NCI-H748 (cell line): ENCODE results near the gene UBXN6.

Experiments used
- DNase-seq: peaks from one replicate; lab custom pipeline; 2025; ENCODE audit not compliant: unreplicated experiment; lab: John Stamatoyannopoulos, UW

Gene UBXN6, protein sequence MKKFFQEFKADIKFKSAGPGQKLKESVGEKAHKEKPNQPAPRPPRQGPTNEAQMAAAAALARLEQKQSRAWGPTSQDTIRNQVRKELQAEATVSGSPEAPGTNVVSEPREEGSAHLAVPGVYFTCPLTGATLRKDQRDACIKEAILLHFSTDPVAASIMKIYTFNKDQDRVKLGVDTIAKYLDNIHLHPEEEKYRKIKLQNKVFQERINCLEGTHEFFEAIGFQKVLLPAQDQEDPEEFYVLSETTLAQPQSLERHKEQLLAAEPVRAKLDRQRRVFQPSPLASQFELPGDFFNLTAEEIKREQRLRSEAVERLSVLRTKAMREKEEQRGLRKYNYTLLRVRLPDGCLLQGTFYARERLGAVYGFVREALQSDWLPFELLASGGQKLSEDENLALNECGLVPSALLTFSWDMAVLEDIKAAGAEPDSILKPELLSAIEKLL

DNA sequence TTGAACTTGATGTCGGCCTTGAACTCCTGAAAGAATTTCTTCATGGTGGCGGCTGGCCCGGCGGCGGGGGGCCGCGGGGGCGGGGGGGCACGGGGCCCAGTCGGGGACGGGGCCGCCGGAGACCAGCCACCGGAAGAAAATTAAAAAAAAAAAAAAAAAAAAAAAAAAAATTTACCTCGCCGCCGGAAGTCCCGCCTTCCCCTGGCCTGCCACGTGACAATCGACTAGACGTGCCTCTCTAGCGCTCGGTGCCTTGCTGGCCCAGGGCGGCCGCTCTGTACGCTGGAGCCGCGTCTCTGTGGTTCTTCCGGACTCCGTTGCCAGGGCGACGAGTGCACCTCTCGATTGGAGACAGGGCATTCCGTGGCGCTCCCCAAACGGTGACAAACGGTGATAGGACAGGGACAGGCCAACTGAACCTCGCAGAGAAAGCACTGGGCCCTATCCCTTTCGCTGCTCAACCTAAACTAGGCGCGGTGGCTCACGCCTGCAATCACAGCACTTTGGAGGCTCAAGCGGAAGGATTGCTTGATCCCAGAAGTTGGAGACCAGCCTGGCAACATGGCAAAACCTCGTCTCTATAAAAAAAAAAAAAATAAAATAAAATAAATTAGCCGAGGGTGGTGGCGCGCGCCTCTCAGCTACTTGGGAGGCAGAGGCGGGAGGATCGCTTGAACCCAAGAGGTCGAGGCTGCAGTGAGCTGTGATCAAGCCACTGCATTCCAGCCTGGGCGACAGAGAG lies at the start of gene UBXN6:
Gene UBXN6 (minus strand): TSS at position 141 of the 742 bp plus-strand sequence. CDS start 97 bp downstream, at position 44.
- DNase-seq, result peak; percentile 99

DNA sequence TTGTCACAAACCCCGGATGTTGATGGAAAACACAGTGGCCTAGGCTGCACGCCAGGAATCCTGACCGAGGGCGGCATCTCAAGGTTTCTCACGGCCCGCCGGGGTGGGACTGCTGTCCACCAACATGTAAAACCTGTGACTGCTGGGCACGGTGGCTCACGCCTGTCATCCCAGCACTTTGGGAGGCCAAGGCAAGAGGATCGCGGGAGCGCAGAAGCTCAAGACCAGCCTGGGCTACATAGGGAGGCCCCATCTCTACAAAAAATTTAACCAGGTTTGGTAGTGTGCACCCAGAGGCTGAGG lies 49.5 kb upstream of the UBXN6 start:
- no peak for DNase-seq

DNA sequence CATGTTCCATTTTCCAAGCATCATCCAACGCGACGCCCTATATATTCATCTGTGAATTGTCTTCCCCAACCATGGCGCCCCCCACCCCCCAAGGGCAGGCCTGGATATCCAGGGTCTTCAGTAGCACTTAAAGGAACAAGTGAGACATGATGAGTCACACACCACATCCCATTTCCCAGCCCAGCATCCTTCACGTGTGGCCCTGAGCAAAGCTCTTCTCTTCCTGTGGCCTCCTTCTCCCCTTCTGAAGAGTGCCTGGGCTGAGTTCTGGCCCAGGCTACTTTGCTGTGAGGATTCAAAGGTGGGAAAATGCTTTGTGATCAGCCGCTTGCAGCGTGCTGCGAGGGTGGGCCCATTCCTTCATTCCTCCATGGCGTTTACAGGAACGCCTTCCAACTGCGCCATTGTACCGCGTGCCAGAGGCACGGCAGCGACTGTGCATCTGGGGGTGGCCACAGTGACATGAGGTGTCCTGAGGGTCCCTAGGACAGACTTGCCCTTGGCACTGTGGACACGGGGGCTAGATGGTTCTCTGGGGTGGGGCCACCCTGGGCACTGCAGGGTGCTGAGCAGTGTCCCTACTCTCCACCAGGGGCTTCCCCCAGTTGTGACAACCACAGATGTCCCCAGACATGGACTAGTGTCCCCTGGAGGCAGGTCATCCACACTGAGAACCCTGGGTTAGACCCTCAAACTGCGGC lies 49.0 kb upstream of the UBXN6 start:
- no peak for DNase-seq

DNA sequence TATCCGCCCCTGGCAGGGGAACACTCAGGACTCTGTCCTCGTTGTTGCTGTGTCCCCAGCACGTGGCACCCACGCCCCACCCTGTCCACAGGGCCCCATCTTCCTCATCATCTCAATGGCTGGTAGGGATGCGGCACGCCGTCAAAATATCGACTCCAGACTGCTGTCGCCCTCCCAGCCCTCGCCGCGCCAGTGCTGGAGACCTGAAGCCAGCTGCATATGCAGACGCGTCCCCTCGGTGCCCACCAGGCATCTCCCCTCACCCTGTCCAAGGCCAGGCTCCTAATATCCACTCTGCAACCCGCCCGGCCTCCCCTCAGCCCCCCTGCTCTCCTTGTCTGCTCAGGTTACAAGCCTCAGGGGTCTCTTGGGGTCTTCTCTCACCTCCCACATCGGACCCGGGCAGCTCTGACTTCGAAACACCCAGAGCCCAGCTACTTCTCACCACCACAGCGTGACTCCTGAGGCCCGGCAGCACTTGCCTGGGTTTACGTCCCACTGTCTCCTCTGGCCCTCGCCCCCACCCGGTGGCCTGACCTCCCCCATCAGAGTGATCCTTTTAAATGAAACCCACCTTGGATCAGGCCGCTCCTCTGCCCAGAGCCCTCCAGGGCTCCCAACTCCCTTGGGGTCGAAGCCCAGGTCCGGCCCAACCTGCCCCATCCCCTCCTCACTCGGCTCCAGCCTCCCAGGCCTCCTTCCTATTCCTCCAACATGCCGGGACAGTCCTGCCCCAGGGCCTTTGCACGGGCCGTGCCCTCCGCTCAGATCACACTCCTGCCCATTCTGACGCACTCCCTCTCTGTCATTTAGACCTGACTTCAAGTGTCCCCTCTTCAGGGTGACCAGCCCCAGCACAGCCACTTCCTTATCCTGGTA lies 48.2 kb upstream of the UBXN6 start:
- DNase-seq, result no peak

DNA sequence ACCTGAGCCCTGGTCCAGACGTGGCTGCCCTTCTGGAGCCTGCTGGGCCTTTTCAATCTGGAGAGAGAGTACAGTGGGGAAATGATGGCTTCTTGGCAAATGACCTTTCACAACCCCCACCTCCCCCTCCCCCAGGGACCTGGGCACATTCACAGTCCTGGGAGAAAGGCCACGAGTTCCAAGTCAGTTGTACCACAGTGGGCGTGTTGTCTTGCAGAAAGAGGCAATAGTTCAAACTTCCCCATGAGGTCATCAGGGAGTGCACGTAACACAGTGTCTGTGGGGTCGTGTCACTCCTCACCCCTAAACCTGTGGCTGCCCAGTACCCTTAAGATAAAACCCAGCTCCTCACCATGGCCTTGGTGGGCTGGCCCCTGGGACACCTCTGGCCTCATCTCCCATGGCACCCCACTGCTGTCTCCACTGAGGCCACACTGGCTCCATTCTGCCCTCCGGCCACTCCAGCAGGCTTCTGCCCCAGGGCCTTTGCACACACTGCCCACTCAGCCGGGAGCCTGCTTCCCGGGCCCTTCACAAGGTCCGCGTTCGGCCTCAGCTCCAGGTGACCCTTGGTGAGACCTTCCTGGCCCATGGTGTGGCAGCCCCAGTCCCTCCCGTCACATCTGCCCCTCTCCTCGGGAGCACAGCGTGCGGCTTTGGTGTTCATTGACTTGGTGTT lies 47.4 kb upstream of the UBXN6 start:
- DNase-seq, result no peak

DNA sequence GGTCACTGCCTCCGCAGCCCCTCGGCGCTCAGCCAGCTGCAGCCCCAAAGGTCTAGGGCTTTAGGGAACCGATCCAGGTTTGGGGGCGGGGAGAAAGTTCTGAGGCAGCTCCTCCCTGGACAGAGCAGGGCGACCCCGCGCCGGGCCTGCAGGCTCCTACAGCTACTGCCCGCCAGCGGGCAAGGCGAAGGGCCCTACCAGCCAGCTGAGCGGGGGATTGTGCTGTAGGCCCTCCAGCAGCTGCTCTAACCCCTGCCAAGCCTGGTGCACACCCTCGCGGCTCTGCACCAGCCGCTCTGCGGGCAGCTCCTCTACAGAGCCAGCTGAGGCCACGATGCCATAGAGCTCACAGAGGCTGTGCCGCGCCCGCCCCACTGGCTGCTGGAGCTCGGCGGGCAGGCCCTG lies 46.7 kb upstream of the UBXN6 start:
- no peak for DNase-seq

DNA sequence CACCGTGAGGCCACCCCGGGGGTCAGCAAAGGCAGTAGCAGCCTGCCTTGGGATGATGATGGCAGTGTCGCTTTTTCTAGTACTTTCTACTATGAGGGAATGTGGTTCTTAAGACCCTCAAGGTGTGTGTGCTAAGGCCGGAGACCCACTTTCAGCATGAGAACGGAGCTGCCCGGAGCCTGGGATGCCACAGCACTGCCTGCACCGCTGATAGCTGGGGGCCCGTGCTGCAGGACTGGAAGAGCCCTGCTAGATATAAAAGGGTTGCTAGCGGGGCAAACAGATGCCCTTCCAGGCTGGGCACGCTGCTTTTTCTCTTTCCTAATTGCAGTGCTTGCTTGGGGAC lies 46.2 kb upstream of the UBXN6 start:
- no peak for DNase-seq

DNA sequence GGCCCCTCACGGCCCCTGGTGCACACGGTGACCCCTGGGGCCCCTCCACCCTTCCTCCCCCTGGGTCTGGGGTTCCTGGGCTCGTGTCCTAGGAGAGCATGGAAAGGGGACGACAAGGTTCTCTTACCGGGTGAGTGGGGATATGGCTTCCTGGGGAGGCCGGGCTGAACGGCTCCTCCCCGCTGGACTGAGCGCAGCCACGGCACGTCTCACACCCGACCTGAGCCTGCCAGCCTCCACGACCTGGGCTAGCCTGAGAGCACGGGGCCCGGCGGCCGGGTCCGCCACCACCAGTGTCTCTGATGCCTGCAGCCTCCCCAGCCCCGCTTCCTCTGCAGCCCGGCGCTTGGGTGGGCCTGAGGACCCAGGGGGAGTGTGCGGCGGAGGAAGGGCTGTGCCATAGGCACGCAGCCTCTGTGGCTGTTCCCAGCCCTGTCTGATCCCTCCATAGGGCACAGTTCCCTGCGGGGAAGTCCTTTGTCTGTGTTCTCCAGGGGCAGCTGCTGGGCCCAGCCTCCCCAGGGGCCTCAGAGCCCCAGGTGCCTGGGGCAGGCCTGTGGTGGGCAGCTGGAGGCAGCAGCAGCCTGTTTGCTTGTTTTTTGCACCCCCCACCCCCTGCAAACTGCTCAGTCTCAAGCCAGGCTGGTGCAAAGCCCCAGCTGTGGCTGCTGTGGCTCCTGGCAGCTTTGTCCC lies 45.7 kb upstream of the UBXN6 start:
- DNase-seq, result no peak

DNA sequence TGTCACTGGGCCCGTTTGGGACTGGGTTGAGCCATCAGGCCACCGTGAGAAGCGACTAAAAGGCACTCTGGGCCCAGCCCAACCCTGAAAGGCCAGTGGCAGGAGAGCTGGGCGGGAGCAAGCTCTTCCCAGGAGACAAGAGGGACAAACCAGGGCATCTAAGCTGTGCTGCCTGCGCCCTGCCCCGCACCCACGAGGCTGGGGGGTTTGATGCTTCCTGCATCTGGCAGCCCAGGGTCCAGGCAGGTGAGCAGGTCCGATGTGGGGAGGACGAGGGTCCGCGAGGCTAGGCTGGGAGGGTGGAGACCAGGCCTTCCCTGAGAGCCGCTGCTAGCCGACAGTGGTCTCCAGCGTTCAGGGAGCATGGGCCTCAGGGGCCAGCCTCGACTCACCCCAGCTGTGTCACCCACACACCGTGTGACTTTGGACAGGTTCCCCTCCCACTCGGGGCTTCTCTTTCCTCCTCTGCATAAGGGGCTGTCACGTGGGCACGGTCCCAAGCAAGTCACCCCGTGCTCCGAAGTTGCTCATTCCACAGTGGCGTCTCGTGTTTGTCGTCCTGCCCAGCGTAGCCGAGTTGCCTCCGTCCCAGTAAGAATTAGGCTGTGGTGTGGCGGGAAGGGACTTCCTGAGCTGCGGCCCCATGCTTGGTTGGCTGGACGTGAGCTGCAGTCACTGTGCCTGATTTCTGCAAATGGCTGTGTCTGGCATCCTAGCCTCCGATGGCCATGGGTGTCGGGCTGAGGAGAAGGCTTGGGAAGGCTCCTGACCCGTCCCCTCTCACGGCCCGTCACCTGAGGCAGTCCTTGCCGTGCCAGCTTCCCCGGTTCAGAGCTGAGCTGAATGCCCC lies 44.9 kb upstream of the UBXN6 start:
- no peak for DNase-seq

DNA sequence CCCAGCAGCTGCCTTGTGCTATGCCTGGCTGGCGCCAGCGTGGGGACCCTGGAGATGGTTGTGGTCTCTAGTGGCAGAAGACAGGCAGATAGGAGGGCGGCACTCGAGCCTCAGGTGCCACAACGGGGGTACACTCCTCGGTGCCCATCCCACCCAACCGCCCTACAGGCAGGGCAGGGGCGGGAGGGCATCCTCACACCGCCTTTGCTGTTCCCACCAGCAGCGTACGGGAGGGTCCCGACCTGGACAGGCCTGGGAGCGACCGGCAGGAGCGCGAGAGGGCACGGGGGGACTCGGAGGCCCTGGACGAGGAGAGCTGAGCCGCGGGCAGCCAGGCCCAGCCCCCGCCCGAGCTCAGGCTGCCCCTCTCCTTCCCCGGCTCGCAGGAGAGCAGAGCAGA lies 44.1 kb upstream of the UBXN6 start:
- no peak for DNase-seq

DNA sequence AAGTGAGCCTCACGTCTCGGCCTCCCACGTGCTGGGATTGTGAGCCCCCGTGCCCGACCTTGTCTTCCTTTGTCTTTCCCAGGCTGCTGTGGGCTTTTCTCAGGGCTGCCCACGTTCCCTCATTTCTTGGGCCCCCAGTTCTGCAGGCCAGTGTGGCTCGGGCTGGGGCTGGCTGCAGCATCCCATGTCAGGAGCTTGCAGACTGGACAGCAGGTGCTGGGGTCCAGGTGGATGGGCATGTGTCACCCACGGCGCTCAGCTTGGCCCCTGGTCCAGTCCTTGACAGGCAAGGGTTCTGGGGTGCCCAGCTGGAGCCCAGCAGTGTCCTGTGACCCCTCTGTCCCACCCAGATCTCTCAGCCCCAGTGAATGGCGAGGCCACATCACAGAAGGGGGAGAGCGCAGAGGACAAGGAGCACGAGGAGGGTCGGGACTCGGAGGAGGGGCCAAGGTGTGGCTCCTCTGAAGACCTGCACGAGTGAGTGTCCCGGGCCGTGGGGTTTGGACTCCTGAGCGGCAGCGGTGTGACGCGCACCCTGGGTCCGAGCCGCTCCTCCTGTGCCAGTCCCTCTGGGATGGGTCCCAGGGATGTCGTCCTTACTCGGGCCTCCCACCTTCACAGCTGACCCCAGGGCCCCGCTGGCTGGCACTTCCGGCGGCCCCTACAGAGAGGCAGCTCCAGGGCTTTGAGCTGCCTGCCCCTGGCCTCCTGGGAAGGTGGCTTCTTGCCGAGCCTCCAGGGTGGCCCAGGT lies 43.4 kb upstream of the UBXN6 start:
- DNase-seq, result no peak

DNA sequence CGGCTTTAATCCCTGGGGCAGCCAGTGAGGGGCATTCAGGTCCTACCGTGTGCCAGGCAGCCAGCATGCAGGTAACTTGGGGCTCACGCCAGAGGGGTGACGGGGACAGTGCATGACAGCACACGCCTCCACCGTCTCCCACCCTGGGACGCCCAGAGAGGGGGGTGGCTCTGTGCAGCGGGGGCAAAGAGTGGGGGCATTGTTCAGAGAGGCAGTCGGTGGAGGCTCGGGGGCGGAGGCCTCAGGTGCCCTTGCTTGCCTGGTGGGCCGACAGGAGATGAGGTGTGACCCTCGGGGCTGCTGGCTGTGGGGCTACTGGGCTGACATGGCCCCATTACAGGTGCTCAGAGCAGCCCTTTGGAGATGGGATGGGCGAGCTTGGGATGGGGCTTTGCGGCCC lies 42.3 kb upstream of the UBXN6 start:
- no peak for DNase-seq

DNA sequence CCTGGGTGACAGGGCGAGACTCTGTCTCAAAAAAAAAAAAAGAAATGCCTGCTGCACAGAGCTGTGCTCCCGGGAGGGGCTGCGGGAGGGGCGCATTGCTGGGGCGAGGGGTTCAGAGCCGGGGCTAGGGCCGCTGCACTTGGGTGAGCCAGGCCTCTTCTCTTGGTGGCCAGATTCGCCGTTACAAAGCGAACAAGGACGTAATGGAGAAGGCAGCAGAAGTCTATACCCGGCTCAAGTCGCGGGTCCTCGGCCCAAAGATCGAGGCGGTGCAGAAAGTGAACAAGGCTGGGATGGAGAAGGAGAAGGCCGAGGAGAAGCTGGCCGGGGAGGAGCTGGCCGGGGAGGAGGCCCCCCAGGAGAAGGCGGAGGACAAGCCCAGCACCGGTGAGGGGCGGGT lies 41.7 kb upstream of the UBXN6 start:
- no peak for DNase-seq

DNA sequence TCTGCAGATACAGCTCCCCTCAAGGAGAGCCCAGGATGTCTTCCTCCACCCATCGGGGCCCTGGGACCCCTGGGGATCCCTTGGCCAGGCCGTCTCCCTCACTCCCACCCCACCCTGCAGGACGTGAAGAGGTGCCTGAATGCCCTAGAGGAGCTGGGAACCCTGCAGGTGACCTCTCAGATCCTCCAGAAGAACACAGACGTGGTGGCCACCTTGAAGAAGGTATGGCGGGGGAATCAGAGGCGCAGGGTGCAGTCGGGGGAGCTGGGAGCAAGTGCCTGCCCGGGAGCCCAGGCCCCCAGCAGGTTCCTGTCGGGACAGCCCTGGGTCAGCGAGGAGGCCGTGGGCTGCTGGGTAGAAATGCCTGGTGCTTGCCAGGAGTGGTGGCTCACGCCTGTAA lies 41.1 kb upstream of the UBXN6 start:
- DNase-seq, result no peak

DNA sequence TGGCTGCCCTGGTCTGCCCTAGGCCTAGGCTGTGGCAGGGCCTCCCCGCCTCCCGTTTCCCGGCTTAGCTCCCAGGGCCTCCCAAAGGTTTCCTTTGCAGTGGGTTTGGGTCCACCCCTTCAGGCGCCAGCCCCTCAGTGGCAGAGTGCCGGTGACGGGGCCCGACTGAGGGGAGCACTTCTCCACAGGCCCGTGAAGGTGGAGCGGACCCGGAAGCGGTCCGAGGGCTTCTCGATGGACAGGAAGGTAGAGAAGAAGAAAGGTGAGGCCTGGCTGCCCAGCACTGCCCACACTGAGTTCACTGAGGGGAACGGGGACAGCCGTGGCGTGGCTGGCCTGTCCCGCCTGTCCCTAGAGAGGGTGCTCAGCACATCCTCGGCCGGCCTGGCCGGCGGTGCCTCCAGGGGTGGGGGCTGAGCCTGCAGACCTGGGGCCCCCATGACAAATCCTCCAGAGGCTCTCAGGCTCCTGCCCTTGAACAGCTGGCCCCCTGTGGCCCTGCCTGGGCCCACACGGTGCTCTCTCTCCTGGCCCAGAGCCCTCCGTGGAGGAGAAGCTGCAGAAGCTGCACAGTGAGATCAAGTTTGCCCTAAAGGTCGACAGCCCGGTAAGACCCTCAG lies 40.3 kb upstream of the UBXN6 start:
- no peak for DNase-seq

DNA sequence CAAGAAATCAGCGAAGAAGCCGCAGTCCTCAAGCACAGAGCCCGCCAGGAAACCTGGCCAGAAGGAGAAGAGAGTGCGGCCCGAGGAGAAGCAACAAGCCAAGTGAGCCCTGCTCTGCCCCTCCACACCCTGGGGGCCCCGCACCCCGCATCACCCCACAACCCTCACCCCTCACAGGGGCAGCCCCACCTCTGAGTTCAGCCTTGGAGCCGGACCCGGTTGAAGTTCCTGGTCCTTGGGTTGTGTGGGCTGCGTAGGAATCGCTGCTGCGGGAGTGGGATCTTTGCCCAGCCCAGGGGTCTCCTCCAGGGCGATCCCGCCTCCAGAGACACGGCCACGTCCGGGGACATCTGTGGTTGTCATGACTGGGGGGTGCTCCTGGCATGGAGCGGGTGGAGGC lies 38.7 kb upstream of the UBXN6 start:
- DNase-seq, result no peak

DNA sequence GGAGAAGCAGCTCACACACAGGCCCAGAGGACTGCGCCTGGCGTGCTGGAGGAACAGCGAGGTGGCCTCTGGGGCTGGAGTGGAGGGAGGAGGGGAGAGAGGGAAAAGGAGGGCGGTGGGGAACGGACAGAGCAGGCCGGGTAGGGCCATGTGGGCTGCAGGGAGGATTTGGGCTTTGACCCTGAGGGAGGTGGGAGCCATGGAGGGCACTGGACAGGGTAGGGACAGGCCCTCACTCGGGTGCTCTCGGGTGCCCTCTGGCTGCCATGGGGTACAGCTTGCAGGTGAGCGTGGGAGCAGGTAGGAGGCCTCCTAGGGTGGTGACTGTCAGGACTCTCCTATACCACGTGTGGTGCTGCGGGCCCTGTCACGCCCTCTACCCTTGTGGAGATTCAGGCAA lies 37.9 kb upstream of the UBXN6 start:
- DNase-seq, result no peak

DNA sequence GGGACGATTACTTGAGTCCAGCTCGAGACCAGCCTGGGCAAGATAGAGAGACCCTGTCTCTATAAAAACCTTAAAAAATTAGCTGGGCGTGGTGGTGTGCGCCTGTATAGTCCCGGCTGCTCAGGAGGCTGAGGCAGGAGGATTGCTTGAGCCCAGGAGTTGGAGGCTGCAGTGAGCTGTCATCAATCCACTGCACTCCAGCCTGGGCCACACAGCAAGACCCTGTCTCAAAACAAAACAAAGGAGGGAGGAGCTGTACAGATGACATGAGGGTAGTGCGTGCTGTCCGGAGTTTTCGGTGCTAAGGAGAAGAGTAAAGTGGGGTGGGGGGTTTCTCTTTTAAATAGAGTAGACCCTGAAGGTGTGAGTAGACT lies 37.1 kb upstream of the UBXN6 start:
- DNase-seq, result no peak
